Cerebellar nuclear complex (tissue), 1 donor: ENCODE measurements around the gene KCTD7.
A peak's percentile ranks its signal among the peaks of the same experiment; 100 is the strongest.
"Not testable (repeated sequence)": the region's sequence is repeated elsewhere in the genome, so short reads cannot be mapped to it uniquely, and the experiment has no call there.

Experiments
- DNase-seq, 2 experiments: peaks; one replicate each; lab custom pipeline; 2025; lab: John Stamatoyannopoulos, UW

Gene KCTD7

GRCh38 chr7:66628361-66629221 is at the start of gene KCTD7:
TSS of gene KCTD7 (plus strand) at chr7:66628881. CDS start at chr7:66629065, 184 bp downstream.
- DNase-seq, result peak; percentile 86 to 87

GRCh38 chr7:66580380-66580779 is 48.3 kb upstream of the KCTD7 start:
- DNase-seq, result not testable (repeated sequence)

GRCh38 chr7:66582816-66583489 is 45.7 kb upstream of the KCTD7 start:
- DNase-seq, result not testable (repeated sequence)

- DNase-seq, result no peak
Observed at GRCh38 chr7:66583490-66584110, 45.1 kb upstream of the KCTD7 start.

GRCh38 chr7:66586181-66586580 is 42.5 kb upstream of the KCTD7 start:
- DNase-seq, result no peak

GRCh38 chr7:66588226-66588625 is 40.5 kb upstream of the KCTD7 start:
- not testable (repeated sequence) for DNase-seq

- DNase-seq, result not testable (repeated sequence)
Observed at GRCh38 chr7:66588856-66589570, 39.7 kb upstream of the KCTD7 start.

- not testable (repeated sequence) for DNase-seq
Observed at GRCh38 chr7:66590302-66591057, 38.2 kb upstream of the KCTD7 start.

- not testable (repeated sequence) for DNase-seq
Observed at GRCh38 chr7:66591058-66591798, 37.5 kb upstream of the KCTD7 start.

GRCh38 chr7:66591799-66592596 is 36.7 kb upstream of the KCTD7 start:
- peak; percentile 47 to 85 for DNase-seq

GRCh38 chr7:66592597-66593146 is 36.0 kb upstream of the KCTD7 start:
- DNase-seq, result not testable (repeated sequence)

GRCh38 chr7:66594082-66594481 is 34.6 kb upstream of the KCTD7 start:
- DNase-seq, result not testable (repeated sequence)

- no peak for DNase-seq
Observed at GRCh38 chr7:66597461-66597860, 31.2 kb upstream of the KCTD7 start.

GRCh38 chr7:66602159-66602558 is 26.5 kb upstream of the KCTD7 start:
- no peak for DNase-seq

GRCh38 chr7:66604198-66604597 is 24.5 kb upstream of the KCTD7 start:
- no peak for DNase-seq

- not testable (repeated sequence) for DNase-seq
Observed at GRCh38 chr7:66606540-66607291, 22.0 kb upstream of the KCTD7 start.

- no peak for DNase-seq
Observed at GRCh38 chr7:66609176-66609575, 19.5 kb upstream of the KCTD7 start.

- DNase-seq, result not testable (repeated sequence)
Observed at GRCh38 chr7:66614596-66614995, 14.1 kb upstream of the KCTD7 start.

GRCh38 chr7:66615699-66616098 is 13.0 kb upstream of the KCTD7 start:
- no peak for DNase-seq
